Sigmoid colon (tissue), 4 donors: ENCODE measurements around the gene TESPA1.

Source experiments
- POLR2A ChIP-seq, 2 donors: fragments of 450-650 bp; IDR thresholded peaks; one replicate each; pipeline ENCODE4 v1.6.1; 2016; ENCODE audit warnings: antibody characterized with exemption in 2 of 2, mild to moderate bottlenecking in 2 of 2, moderate library complexity in 2 of 2
- POLR2AphosphoS5 ChIP-seq, 4 donors: sonication (generic); formaldehyde crosslinking; IDR thresholded peaks; one replicate each; pipeline ENCODE4 v1.6.1; 2017; ENCODE audit warnings: antibody characterized with exemption in 4 of 4
- TF ChIP-seq, protein P1 (sequence below), 4 experiments: fragments of 450-650 bp in 3 of 4; fragments of 200-600 bp in 1 of 4; IDR thresholded peaks; one replicate each; pipeline ENCODE4 v1.5.1; 2016 to 2019; ENCODE audit warnings: antibody characterized with exemption in 4 of 4, mild to moderate bottlenecking in 3 of 4, moderate library complexity in 2 of 4

DNA sequence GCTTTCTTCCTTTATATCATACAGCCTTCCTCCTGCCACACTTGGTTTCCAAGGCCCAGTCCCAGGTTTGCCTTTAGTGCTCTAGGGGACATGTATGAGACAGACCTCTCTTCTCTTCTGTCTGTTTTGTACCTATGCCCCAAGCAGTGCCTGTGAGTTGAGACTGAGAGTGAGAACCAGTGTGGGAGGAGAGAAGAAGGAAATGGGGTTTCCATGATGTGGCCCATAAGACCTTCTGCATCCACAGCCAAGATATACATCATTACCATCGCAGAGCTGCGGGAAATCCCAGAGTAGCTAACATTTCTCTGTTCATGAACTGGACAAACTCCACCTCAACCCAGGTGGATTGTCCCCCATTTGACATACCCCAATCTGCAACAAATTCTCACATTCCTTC lies 2.8 kb downstream of the TESPA1 start:
- TF ChIP-seq, protein P1, sequence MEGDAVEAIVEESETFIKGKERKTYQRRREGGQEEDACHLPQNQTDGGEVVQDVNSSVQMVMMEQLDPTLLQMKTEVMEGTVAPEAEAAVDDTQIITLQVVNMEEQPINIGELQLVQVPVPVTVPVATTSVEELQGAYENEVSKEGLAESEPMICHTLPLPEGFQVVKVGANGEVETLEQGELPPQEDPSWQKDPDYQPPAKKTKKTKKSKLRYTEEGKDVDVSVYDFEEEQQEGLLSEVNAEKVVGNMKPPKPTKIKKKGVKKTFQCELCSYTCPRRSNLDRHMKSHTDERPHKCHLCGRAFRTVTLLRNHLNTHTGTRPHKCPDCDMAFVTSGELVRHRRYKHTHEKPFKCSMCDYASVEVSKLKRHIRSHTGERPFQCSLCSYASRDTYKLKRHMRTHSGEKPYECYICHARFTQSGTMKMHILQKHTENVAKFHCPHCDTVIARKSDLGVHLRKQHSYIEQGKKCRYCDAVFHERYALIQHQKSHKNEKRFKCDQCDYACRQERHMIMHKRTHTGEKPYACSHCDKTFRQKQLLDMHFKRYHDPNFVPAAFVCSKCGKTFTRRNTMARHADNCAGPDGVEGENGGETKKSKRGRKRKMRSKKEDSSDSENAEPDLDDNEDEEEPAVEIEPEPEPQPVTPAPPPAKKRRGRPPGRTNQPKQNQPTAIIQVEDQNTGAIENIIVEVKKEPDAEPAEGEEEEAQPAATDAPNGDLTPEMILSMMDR (IDR thresholded peaks at IDR 0.05) = no peak
- no peak for TF ChIP-seq POLR2A (IDR thresholded peaks at IDR 0.05)
- no peak for TF ChIP-seq POLR2AphosphoS5 (IDR thresholded peaks at IDR 0.05)
